Aorta (tissue), 5 donors: ENCODE measurements around the gene EXD3. TPM values are rescaled to one million over a fixed set of nuclear protein-coding genes. Genes with fewer than 3 reads are reported as not detected.

Experiments
- ATAC-seq: fragments of 200-7000 bp; cut with Tn5 transposase; one replicate; pipeline ENCODE4 v1.9.1; 2022; ENCODE audit warnings: moderate library complexity; ENCODE audit not compliant: low FRiP score
- DNase-seq, 2 donors: peaks; one replicate each; pipeline ENCODE4 v3.0.0-alpha.2; 2020
- H3K27ac ChIP-seq, 2 donors: one replicate each; pipeline ENCODE4 v1.5.1; 2013; ENCODE audit warnings: low read length in 2 of 2, mild to moderate bottlenecking in 2 of 2, moderate library complexity in 2 of 2, control low read depth in 1 of 2, inconsistent platforms in 1 of 2, low read depth in 1 of 2
- H3K27me3 ChIP-seq, 2 donors: one replicate each; pipeline ENCODE4 v1.6.1; 2013; ENCODE audit warnings: control low read depth in 1 of 2, low read length in 1 of 2, mild to moderate bottlenecking in 1 of 2, moderate library complexity in 1 of 2; ENCODE audit not compliant: insufficient read depth in 2 of 2, control insufficient read depth in 1 of 2
- H3K36me3 ChIP-seq, 2 donors: one replicate each; pipeline ENCODE4 v1.6.1; 2013; ENCODE audit warnings: control low read depth in 1 of 2, low read length in 1 of 2, mild to moderate bottlenecking in 1 of 2; ENCODE audit not compliant: insufficient read depth in 2 of 2, control insufficient read depth in 1 of 2
- H3K4me1 ChIP-seq, 2 donors: one replicate each; pipeline ENCODE4 v1.6.1; 2013; ENCODE audit warnings: low read length in 2 of 2, control low read depth in 1 of 2, mild to moderate bottlenecking in 1 of 2, moderate library complexity in 1 of 2; ENCODE audit not compliant: insufficient read depth in 2 of 2, control insufficient read depth in 1 of 2
- H3K4me3 ChIP-seq, 2 donors: one replicate each; pipeline ENCODE4 v1.5.1; 2013; ENCODE audit warnings: low read length in 2 of 2, control low read depth in 1 of 2, mild to moderate bottlenecking in 1 of 2
- H3K9me3 ChIP-seq: one replicate; pipeline ENCODE4 v1.6.1; 2013; ENCODE audit warnings: mild to moderate bottlenecking, low read length; ENCODE audit not compliant: control insufficient read depth
- WGBS, 2 donors: extraction: QIAGEN DNeasy Blood & Tissue Kit; methylation state at CpG; one replicate each; pipeline ENCODE4 v1.1.7; 2013; 5-methylcytosine and 5-hydroxymethylcytosine counted together
- intact Hi-C, 2 donors: fragments of 100-400 bp; cut with DNase I; formaldehyde crosslinking; loops; one replicate each; pipeline versions ENCODE4 v1.14.2 to v1.15.0; 2022
- polyA plus RNA-seq, 2 donors: library from polyadenylated mRNA; stranded (reverse); fragments of 200-250 nt; gene quantifications; one replicate each; pipeline ENCODE4 v1.2.3, GENCODE V29; 2013
- total RNA-seq, 2 donors: library from RNA; stranded (reverse); fragmentation: NEBNext Ultra II Directional; extraction: Animal tissue kit (Norgen Biotek cat#: 25700); gene quantifications; one replicate each; pipeline ENCODE4 v1.2.1, GENCODE V29; 2021
- donor health status: healthy with polysubstance abuse.
- donor health status: Bipolar disorder and iron deficiency.
- donor health status: DM: no; HTN: no; CAD: no.
- donor health status: DM: no; HTN: no; CAD: no.
- donor health status: DM: yes; HTN: yes; CAD: no.

EXD3 gene
- total and polyA plus RNA-seq, 4 donors, result 15.9 to 96.8 (median 30.0) TPM

- H3K36me3 ChIP-seq, result no peaks in the 10 kb centered on the region
- 36 to 38% methylated on average over 16 of the region's 16 CpGs for WGBS, 2 donors
- no peaks in the 10 kb centered on the region for H3K4me1 ChIP-seq
- intact Hi-C loops, result no loop called here
- DNase-seq (peak; percentile 45 to 71), ATAC-seq (no peak)
- H3K4me3 ChIP-seq, result no peak overlapping the region
- H3K27me3 ChIP-seq, result no peaks in the 10 kb centered on the region
- no peaks in the 10 kb centered on the region for H3K9me3 ChIP-seq
- no peak overlapping the region for H3K27ac ChIP-seq
These were observed 118.4 kb downstream of the EXD3 start for GRCh38 chr9:137304383-137305059.

DNA sequence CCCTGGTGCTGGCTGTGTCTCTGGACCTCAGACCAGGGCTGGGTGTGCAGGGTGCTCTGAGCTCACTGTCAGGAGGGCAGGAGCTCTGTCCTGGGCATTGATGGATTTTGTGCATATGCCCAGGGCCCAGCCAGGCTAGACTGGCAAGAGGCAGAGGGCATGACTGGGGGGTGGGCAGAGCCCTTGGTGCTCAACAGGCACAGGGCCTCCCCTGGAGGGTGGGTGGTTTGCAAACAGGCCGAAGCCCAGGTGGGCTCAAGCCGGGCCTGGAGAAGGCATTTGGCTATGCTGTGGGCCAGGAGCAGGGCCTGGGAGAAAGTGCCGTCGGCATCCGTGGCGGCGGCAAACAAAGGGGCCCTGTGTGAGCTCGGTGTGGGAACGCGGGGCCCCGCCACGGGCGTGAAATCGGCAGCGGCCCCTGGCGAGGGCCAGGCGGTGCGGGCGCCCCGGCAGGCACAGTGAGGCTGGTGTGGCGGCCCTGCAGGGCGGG lies 119.0 kb downstream of the EXD3 start:
- Histone ChIP-seq H3K4me3 (no peak overlapping the region), H3K4me1 (no peaks in the 10 kb centered on the region)
- intact Hi-C loops, result no loop called here

GRCh38 chr9:137303151-137303892 lies 119.6 kb downstream of the EXD3 start:
- Histone ChIP-seq H3K27me3 (no peaks in the 10 kb centered on the region), H3K4me1 (no peaks in the 10 kb centered on the region), H3K27ac (no peak overlapping the region), H3K4me3 (no peak overlapping the region), H3K9me3 (no peaks in the 10 kb centered on the region), H3K36me3 (no peaks in the 10 kb centered on the region)
- intact Hi-C loops, result no loop called here
- ATAC-seq (no peak), DNase-seq (peak in 1 of 2 donors; percentile 52)
- 87 to 89% methylated on average over 23 of the region's 23 CpGs for WGBS, 2 donors

More for the DNA sequence above, 119.0 kb downstream of the EXD3 start:
- Histone ChIP-seq H3K9me3 (no peaks in the 10 kb centered on the region), H3K27me3 (no peaks in the 10 kb centered on the region), H3K27ac (no peak overlapping the region), H3K36me3 (no peaks in the 10 kb centered on the region)
- WGBS, 2 donors, result 94 to 97% methylated on average over 22 of the region's 22 CpGs
- ATAC-seq, result no peak
- peak in 1 of 2 donors; percentile 38 for DNase-seq

DNA sequence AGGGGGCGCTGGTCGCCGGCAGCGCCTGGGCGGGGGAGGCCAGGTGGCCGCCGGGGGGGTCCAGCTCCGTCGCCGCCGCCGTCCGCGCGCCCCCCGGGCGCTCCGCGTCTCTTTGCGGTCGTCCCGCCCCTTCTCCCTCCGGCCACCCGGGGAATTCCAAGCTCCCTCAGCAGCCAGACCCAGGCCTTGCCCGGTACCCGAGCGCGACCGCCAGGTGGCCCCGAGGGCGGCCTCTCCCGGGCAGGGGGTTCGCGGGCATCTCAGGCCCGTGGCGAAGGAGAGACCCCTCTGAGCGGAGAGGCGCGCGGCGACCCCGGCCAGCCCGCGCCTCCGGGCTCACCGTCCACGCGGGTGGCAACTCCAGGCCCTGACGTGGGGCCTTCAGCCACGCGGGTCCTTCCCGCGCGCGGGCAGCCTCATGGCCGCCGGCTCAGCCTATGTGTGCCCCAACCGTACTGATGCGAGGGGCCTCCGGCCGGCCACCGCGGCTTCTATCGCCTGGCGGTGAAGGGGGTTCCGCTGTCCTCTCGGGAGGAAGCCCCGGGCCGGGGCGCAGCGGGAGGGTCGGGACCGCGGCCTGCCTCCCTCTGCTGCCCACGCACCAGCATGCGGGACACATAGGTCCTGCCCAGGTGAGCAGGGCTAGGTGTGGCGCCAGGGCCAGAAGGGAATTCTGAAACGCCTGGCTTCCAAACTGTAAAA lies 120.4 kb downstream of the EXD3 start:
- peak in 1 of 2 donors; percentile 76 for DNase-seq

DNA sequence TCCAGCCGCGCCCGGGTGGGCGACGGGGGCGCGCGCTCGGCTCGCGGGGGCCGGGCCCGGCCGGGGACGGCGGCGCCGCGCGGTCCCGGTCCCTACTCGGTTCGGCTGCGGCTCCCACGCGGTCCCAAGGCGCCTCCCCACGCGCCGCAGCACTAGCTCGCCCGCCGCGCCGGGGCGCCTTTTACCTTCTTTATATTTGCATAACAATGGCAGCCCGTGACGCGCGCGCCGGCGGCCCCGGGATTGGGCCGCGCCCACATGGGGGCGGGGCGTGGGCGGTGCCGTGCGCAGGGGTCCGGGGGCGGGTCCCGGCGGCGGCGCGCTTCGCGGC lies 120.9 kb downstream of the EXD3 start, which contains the start of gene NRARP:
Gene NRARP (minus strand): TSS at position 154 of the 331 bp plus-strand sequence. CDS start 343 bp downstream, outside the sequence.
- Histone ChIP-seq H3K4me1 (no peaks in the 10 kb centered on the region), H3K27me3 (no peaks in the 10 kb centered on the region), H3K9me3 (no peaks in the 10 kb centered on the region), H3K27ac (no peak within 1 kb of the TSS), H3K4me3 (peak within 1 kb of the TSS; percentile 14 to 32), H3K36me3 (no peaks in the 10 kb centered on the region)
- WGBS, 2 donors, result 1% methylated on average over 21 to 60 of the region's 60 CpGs
- intact Hi-C loops, result no loop called here
- ATAC-seq (peak; percentile 58), DNase-seq (peak; percentile 91 to 94)

More for the DNA sequence above, 120.4 kb downstream of the EXD3 start:
- ATAC-seq, result no peak
- intact Hi-C loops, result no loop called here
- no peaks in the 10 kb centered on the region for H3K36me3 ChIP-seq
- no peaks in the 10 kb centered on the region for H3K4me1 ChIP-seq
- H3K4me3 ChIP-seq, result peak overlapping the region in 1 of 2 donors; percentile 32
- H3K27me3 ChIP-seq, result no peaks in the 10 kb centered on the region
- H3K9me3 ChIP-seq, result no peaks in the 10 kb centered on the region
- H3K27ac ChIP-seq, result no peak overlapping the region
- 25 to 33% methylated on average over 44 to 78 of the region's 78 CpGs for WGBS, 2 donors

DNA sequence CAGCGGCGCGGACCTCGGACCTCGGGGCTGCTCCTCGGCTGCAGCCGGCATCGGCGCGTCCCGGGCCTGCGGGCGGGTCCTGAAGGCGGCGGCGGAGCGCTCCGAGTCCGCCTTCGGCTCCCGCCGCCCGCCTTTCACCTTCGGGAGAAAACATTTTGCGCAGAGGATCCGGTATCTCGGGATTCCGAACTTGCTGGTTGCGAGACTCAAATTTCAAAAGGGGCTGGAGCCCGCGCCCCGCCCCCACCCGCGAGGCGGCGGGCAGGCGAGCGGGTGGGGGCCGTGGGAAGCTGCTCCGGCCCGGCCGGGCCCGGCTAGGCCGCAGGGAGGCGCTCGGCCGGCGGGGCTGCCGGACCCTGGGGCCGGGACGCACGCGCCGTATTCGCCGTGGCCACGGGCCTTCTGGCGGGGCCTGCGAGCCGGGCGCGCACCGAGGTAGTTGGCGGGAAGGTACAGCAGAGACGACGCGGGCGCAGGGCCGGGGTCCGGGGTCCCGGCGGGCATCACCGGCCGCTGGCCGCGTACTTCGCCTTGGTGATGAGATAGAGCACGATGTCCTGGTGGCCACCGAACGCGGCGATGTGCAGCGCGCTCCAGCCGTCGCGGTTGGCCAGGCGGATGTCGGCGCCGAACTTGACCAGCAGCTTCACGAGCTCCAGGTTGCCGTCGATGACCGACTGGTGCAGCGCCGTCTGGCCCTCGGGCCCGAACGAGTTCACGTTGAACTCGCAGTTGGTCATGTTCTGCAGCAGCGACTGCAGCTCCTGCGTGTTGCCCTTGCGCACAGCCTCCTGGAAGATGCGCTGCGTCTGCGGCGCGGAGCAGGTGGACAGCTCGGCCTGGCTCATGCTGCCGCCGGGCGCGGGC lies 121.6 kb downstream of the EXD3 start:
- DNase-seq (peak; percentile 51 to 80), ATAC-seq (no peak)
- H3K4me1 ChIP-seq, result no peaks in the 10 kb centered on the region
- no peaks in the 10 kb centered on the region for H3K27me3 ChIP-seq
- WGBS, 2 donors, result 0 to 1% methylated on average over 92 to 115 of the region's 115 CpGs
- H3K9me3 ChIP-seq, result no peaks in the 10 kb centered on the region
- peak overlapping the region in 1 of 2 donors; percentile 32 for H3K4me3 ChIP-seq
- H3K36me3 ChIP-seq, result no peaks in the 10 kb centered on the region
- H3K27ac ChIP-seq, result no peak overlapping the region
- intact Hi-C loops, result no loop called here

GRCh38 chr9:137300567-137301080 lies 122.3 kb downstream of the EXD3 start:
- Histone ChIP-seq H3K36me3 (no peaks in the 10 kb centered on the region), H3K4me1 (no peaks in the 10 kb centered on the region), H3K27ac (no peak overlapping the region), H3K9me3 (no peaks in the 10 kb centered on the region), H3K27me3 (no peaks in the 10 kb centered on the region), H3K4me3 (no peak overlapping the region)
- WGBS, 2 donors, result 4% methylated on average over 25 of the region's 25 CpGs
- ATAC-seq (no peak), DNase-seq (peak in 1 of 2 donors; percentile 34)
- intact Hi-C loops, result no loop called here

GRCh38 chr9:137299938-137300337 lies 123.0 kb downstream of the EXD3 start:
- 37 to 46% methylated on average over 16 of the region's 16 CpGs for WGBS, 2 donors
- intact Hi-C loops, result loop anchor here in 1 of 2 donors (10.0 kb wide), 1 partner anchor 105 kb away; no protein-coding TSS in a partner anchor
- Histone ChIP-seq H3K4me3 (no peak overlapping the region), H3K36me3 (no peaks in the 10 kb centered on the region), H3K27ac (no peak overlapping the region), H3K27me3 (no peaks in the 10 kb centered on the region), H3K4me1 (no peaks in the 10 kb centered on the region), H3K9me3 (no peaks in the 10 kb centered on the region)
- ATAC-seq, result no peak
- no peak for DNase-seq
